IMR-90 (cell line): Measurements from ENCODE around the gene CASZ1. TPM values are rescaled to one million over a fixed set of nuclear protein-coding genes. Genes with fewer than 3 reads are reported as not detected.

Experiments
- ATAC-seq: fragments of 200-7000 bp; cut with Tn5 transposase; 2 replicates; pipeline ENCODE4 v1.9.1; 2020; ENCODE audit warnings: low read depth, mild to moderate bottlenecking, moderate library complexity
- BruUV-seq: library from RNA; stranded (reverse); fragments of 400-500 nt; replicated peaks from 2 replicates; lab custom pipeline; 2021; lab: Mats Ljungman, UMichigan
- CTCF ChIA-PET: fragments of 300-600 bp; formaldehyde crosslinking; extraction: SDS; loops from one replicate; lab custom pipeline; 2021; ENCODE audit warnings: antibody characterized with exemption; lab: Yijun Ruan, JAX
- POLR2A ChIA-PET: fragments of 300-600 bp; sonication (Branson Sonifier 250); formaldehyde crosslinking; loops from one replicate; lab custom pipeline; 2022; ENCODE audit warnings: antibody characterized with exemption; ENCODE audit not compliant: unreplicated experiment; lab: Charles Lee
- DNase-seq: peaks from one replicate; pipeline ENCODE4 v3.0.0; 2013
- H2AFZ ChIP-seq: replicated peaks from 2 replicates; pipeline ENCODE3; 2013; ENCODE audit warnings: low read length, mild to moderate bottlenecking; ENCODE audit not compliant: poor library complexity
- H2AK5ac ChIP-seq: 2 replicates; pipeline ENCODE4 v1.6.1; 2013; ENCODE audit warnings: low read depth, low read length, inconsistent platforms
- H2AK9ac ChIP-seq: replicated peaks from 2 replicates; pipeline ENCODE3; 2013; ENCODE audit warnings: mild to moderate bottlenecking, low read depth, low read length, moderate library complexity; ENCODE audit not compliant: poor library complexity
- H2BK120ac ChIP-seq: 2 replicates; pipeline ENCODE4 v1.6.1; 2013; ENCODE audit warnings: low read depth, low read length, inconsistent platforms
- H2BK15ac ChIP-seq: 3 replicates; pipeline ENCODE4 v1.6.1; 2013; ENCODE audit warnings: low read depth, low read length, inconsistent platforms
- H2BK20ac ChIP-seq: 2 replicates; pipeline ENCODE4 v1.6.1; 2013; ENCODE audit warnings: low read depth, mild to moderate bottlenecking, inconsistent platforms, low read length, moderate library complexity
- H2BK5ac ChIP-seq: 2 replicates; pipeline ENCODE4 v1.6.1; 2013; ENCODE audit warnings: mild to moderate bottlenecking, low read depth, low read length, inconsistent platforms; ENCODE audit not compliant: poor library complexity, severe bottlenecking
- H3K14ac ChIP-seq: replicated peaks from 2 replicates; pipeline ENCODE4 v1.6.1; 2013; ENCODE audit warnings: low read depth, low read length, inconsistent platforms
- H3K18ac ChIP-seq: 2 replicates; pipeline ENCODE4 v1.6.1; 2013; ENCODE audit warnings: low read depth, low read length, control low read depth
- H3K23ac ChIP-seq: 2 replicates; pipeline ENCODE4 v1.6.1; 2013; ENCODE audit warnings: low read depth, low read length, inconsistent platforms
- H3K27ac ChIP-seq: 2 replicates; pipeline ENCODE4 v1.5.1; 2013; ENCODE audit warnings: mild to moderate bottlenecking, control low read depth, low read length; ENCODE audit not compliant: insufficient read depth
- H3K27me3 ChIP-seq: 2 replicates; pipeline ENCODE4 v1.6.1; 2013; ENCODE audit warnings: low read length; ENCODE audit not compliant: control insufficient read depth, insufficient read depth
- H3K36me3 ChIP-seq: 2 replicates; pipeline ENCODE4 v1.6.1; 2013; ENCODE audit warnings: low read length, mixed read lengths; ENCODE audit not compliant: control insufficient read depth, insufficient read depth
- H3K4ac ChIP-seq: 2 replicates; pipeline ENCODE4 v1.6.1; 2013; ENCODE audit warnings: low read depth, low read length, inconsistent platforms
- H3K4me1 ChIP-seq: 2 replicates; pipeline ENCODE4 v1.6.1; 2013; ENCODE audit warnings: low read length, mixed read lengths; ENCODE audit not compliant: control insufficient read depth, insufficient read depth
- H3K4me2 ChIP-seq: 2 replicates; pipeline ENCODE4 v1.6.1; 2013; ENCODE audit warnings: low read depth, mild to moderate bottlenecking, control low read depth, low read length, moderate library complexity
- H3K4me3 ChIP-seq: 2 replicates; pipeline ENCODE4 v1.5.1; 2013; ENCODE audit warnings: low read depth, mild to moderate bottlenecking, control low read depth, low read length, moderate library complexity; ENCODE audit not compliant: insufficient read depth
- H3K56ac ChIP-seq: 2 replicates; pipeline ENCODE4 v1.6.1; 2013; ENCODE audit warnings: low read length, inconsistent platforms; ENCODE audit not compliant: insufficient read depth; ENCODE audit errors: extremely low read depth
- H3K79me1 ChIP-seq, 2 experiments: 2 replicates each; pipeline ENCODE4 v1.6.1; 2013; ENCODE audit warnings: low read length in 2 of 2, inconsistent platforms in 1 of 2, low read depth in 1 of 2
- H3K9ac ChIP-seq: 2 replicates; pipeline ENCODE4 v1.6.1; 2013; ENCODE audit warnings: low read depth, low read length, control low read depth
- H3K9me1 ChIP-seq: 2 replicates; pipeline ENCODE4 v1.6.1; 2013; ENCODE audit warnings: low read length, inconsistent platforms; ENCODE audit not compliant: insufficient read depth
- H3K9me3 ChIP-seq: 2 replicates; pipeline ENCODE4 v1.6.1; 2013; ENCODE audit warnings: low read length; ENCODE audit not compliant: control insufficient read depth, insufficient read depth
- H4K20me1 ChIP-seq: 2 replicates; pipeline ENCODE4 v1.6.1; 2013; ENCODE audit warnings: low read length, inconsistent platforms; ENCODE audit not compliant: insufficient read depth
- H4K5ac ChIP-seq: 2 replicates; pipeline ENCODE4 v1.6.1; 2013; ENCODE audit warnings: mild to moderate bottlenecking, low read depth, low read length, control low read depth
- H4K8ac ChIP-seq, 2 experiments: 2 replicates each; pipeline ENCODE4 v1.6.1; 2013; ENCODE audit warnings: low read depth in 2 of 2, low read length in 2 of 2, control low read depth in 1 of 2, inconsistent platforms in 1 of 2
- H4K91ac ChIP-seq: 2 replicates; pipeline ENCODE4 v1.6.1; 2013; ENCODE audit warnings: low read depth, low read length, inconsistent platforms; ENCODE audit not compliant: insufficient read depth
- BHLHE40 ChIP-seq: fragments of 150-350 bp; IDR thresholded peaks from 2 replicates; pipeline ENCODE4 v1.6.1; 2016; ENCODE audit warnings: mild to moderate bottlenecking, low read depth, low read length
- CEBPB ChIP-seq: IDR thresholded peaks from 2 replicates; pipeline ENCODE4 v1.6.1; 2012; ENCODE audit warnings: low read depth, low read length, improper control_type of control experiment
- CHD1 ChIP-seq: IDR thresholded peaks from 2 replicates; pipeline ENCODE4 v1.6.1; 2012; ENCODE audit warnings: low read depth, low read length, improper control_type of control experiment
- FOS ChIP-seq: fragments of 150-350 bp; IDR thresholded peaks from 2 replicates; pipeline ENCODE4 v1.6.1; 2016; ENCODE audit warnings: low read depth, low read length
- MAFK ChIP-seq: IDR thresholded peaks from 2 replicates; pipeline ENCODE4 v1.6.1; 2012; ENCODE audit warnings: low read depth, low read length, improper control_type of control experiment
- MAZ ChIP-seq: IDR thresholded peaks from 2 replicates; pipeline ENCODE4 v1.6.1; 2012; ENCODE audit warnings: low read depth, mild to moderate bottlenecking, low read length, improper control_type of control experiment, moderate library complexity, borderline replicate concordance
- MXI1 ChIP-seq: IDR thresholded peaks from 2 replicates; pipeline ENCODE4 v1.6.1; 2012; ENCODE audit warnings: low read depth, mild to moderate bottlenecking, low read length, moderate library complexity, borderline replicate concordance
- NFE2L2 ChIP-seq: fragments of 150-350 bp; IDR thresholded peaks from 2 replicates; pipeline ENCODE4 v1.6.1; 2016; ENCODE audit warnings: low read depth, mild to moderate bottlenecking, low read length
- POLR2A ChIP-seq: IDR thresholded peaks from 2 replicates; pipeline ENCODE4 v1.6.1; 2012; ENCODE audit warnings: mild to moderate bottlenecking, low read depth, low read length
- RAD21 ChIP-seq: IDR thresholded peaks from 2 replicates; pipeline ENCODE4 v1.6.1; 2012; ENCODE audit warnings: low read length, improper control_type of control experiment
- RCOR1 ChIP-seq: IDR thresholded peaks from 2 replicates; pipeline ENCODE4 v1.6.1; 2012; ENCODE audit warnings: mild to moderate bottlenecking, low read length, improper control_type of control experiment; ENCODE audit not compliant: insufficient replicate concordance
- RFX5 ChIP-seq: IDR thresholded peaks from 2 replicates; pipeline ENCODE4 v1.8.0; 2012; ENCODE audit warnings: low read depth, mild to moderate bottlenecking, low read length, moderate library complexity
- SMC3 ChIP-seq: fragments of 150-350 bp; IDR thresholded peaks from 2 replicates; pipeline ENCODE4 v1.6.1; 2016; ENCODE audit warnings: low read depth, mild to moderate bottlenecking, antibody characterized with exemption, low read length, moderate library complexity
- WGBS, 2 experiments: methylation state at CpG; one replicate each; pipeline versions ENCODE4 v1.1.5 to v1.1.7; 2013; ENCODE audit warnings: missing lambda C conversion rate in 2 of 2; ENCODE audit not compliant: insufficient read length in 1 of 2; ENCODE audit errors: extremely low coverage in 2 of 2; 5-methylcytosine and 5-hydroxymethylcytosine counted together
- dilution Hi-C: fragments of 300-500 bp; cut with HindIII; formaldehyde crosslinking; loops from one replicate; pipeline ENCODE4 v1.14.3; 2018; ENCODE audit warnings: low sequenced_read_pairs; ENCODE audit not compliant: unreplicated experiment
- in situ Hi-C: fragments of 300-500 bp; cut with MboI; formaldehyde crosslinking; loops from 3 replicates; pipeline ENCODE4 v1.14.3; 2019; ENCODE audit warnings: low sequenced_read_pairs, inconsistent platforms, mixed read lengths
- intact Hi-C: fragments of 100-400 bp; cut with micrococcal nuclease; formaldehyde crosslinking; loops from 2 replicates; pipeline ENCODE4 v1.10.0; 2022
- polyA plus RNA-seq, 3 experiments: library from polyadenylated mRNA; depleted of rRNA; stranded (reverse); fragments of >200 nt; gene quantifications; 2 replicates each; pipeline ENCODE4 v1.2.3, GENCODE V29; 2012; ENCODE audit warnings: low replicate concordance in 1 of 3
- total RNA-seq: library from RNA; depleted of rRNA; stranded (reverse); fragments of >200 nt; gene quantifications from 2 replicates; pipeline ENCODE4 v1.2.3, GENCODE V29; 2012
- TF ChIP-seq, protein P1 (sequence below): fragments of 150-350 bp; IDR thresholded peaks from 2 replicates; pipeline ENCODE4 v1.6.1; 2016; ENCODE audit warnings: low read depth, mild to moderate bottlenecking, low read length, moderate library complexity, borderline replicate concordance
- TF ChIP-seq, protein P2 (sequence below): conservative IDR thresholded peaks from 2 replicates; pipeline ENCODE4 v1.5.1; 2012; ENCODE audit warnings: mild to moderate bottlenecking, low read depth, low read length, improper control_type of control experiment
- TF ChIP-seq, protein P3 (sequence below): fragments of 150-350 bp; IDR thresholded peaks from 2 replicates; pipeline ENCODE4 v1.6.1; 2017; ENCODE audit warnings: mild to moderate bottlenecking, antibody characterized with exemption, low read length, low read depth

CASZ1 gene
- total and polyA plus RNA-seq, 2 of the 4 experiments (the other 2 are of a cell fraction) = 0.18 to 0.24 TPM

DNA sequence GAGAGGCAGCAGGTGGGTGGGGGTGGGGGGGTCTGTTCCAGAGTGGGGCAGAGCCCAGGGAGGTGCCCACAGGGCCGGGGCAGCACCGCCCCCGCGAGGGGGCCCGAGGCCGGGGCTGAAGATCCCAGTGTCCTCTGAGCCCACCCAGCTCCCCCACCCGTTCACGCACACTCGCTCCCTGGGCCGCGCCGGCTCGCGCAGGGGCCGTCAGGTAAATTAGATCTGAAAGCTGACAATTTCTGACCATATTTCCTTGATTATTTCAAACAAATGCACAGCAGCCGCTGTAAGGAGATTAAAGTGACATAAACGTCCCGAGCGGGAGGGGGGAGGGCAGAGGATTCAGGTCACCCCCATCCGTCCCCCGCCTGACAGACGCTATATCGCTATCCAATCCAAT lies 118.0 kb downstream of the CASZ1 start:
- H3K18ac ChIP-seq = no peak overlapping the region
- H3K4ac ChIP-seq = no peak overlapping the region
- WGBS, 2 experiments = no CpG with 5 or more reads among the region's 23 CpGs
- H3K27me3 ChIP-seq = peaks cover 8% of the 10 kb centered on the region; the same call in 1 of the 2 replicates
- ChIA-PET CTCF (no interaction called here), POLR2A (no interaction called here)
- in situ Hi-C loops (no loop called here), dilution Hi-C loops (no loop called here), intact Hi-C loops (no loop called here)
- H3K9me1 ChIP-seq = no peaks in the 10 kb centered on the region
- no peak overlapping the region for H3K27ac ChIP-seq
- no peak overlapping the region for H2BK15ac ChIP-seq
- no peak overlapping the region for H3K56ac ChIP-seq
- no peak overlapping the region for H3K9ac ChIP-seq
- no peak for ATAC-seq
- H3K9me3 ChIP-seq = no peaks in the 10 kb centered on the region
- no peak overlapping the region for H3K4me2 ChIP-seq
- no peak overlapping the region for H4K5ac ChIP-seq
- no peak overlapping the region for H2AK5ac ChIP-seq
- H2AK9ac ChIP-seq = no peak overlapping the region
- no peak overlapping the region for H2BK5ac ChIP-seq
- no TSS peak for BruUV-seq
- no peak for DNase-seq
- no peak overlapping the region for H3K14ac ChIP-seq
- no peak overlapping the region for H3K4me3 ChIP-seq
- TF ChIP-seq, protein P1, sequence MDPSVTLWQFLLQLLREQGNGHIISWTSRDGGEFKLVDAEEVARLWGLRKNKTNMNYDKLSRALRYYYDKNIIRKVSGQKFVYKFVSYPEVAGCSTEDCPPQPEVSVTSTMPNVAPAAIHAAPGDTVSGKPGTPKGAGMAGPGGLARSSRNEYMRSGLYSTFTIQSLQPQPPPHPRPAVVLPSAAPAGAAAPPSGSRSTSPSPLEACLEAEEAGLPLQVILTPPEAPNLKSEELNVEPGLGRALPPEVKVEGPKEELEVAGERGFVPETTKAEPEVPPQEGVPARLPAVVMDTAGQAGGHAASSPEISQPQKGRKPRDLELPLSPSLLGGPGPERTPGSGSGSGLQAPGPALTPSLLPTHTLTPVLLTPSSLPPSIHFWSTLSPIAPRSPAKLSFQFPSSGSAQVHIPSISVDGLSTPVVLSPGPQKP = no peak
- TF ChIP-seq BHLHE40 (no peak), MAZ (no peak), FOS (no peak), RAD21 (no peak), POLR2A (no peak), RFX5 (no peak), NFE2L2 (no peak), CHD1 (no peak), CEBPB (no peak), MXI1 (no peak), SMC3 (no peak), RCOR1 (no peak), MAFK (no peak)
- TF ChIP-seq, protein P2, sequence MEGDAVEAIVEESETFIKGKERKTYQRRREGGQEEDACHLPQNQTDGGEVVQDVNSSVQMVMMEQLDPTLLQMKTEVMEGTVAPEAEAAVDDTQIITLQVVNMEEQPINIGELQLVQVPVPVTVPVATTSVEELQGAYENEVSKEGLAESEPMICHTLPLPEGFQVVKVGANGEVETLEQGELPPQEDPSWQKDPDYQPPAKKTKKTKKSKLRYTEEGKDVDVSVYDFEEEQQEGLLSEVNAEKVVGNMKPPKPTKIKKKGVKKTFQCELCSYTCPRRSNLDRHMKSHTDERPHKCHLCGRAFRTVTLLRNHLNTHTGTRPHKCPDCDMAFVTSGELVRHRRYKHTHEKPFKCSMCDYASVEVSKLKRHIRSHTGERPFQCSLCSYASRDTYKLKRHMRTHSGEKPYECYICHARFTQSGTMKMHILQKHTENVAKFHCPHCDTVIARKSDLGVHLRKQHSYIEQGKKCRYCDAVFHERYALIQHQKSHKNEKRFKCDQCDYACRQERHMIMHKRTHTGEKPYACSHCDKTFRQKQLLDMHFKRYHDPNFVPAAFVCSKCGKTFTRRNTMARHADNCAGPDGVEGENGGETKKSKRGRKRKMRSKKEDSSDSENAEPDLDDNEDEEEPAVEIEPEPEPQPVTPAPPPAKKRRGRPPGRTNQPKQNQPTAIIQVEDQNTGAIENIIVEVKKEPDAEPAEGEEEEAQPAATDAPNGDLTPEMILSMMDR = no peak
- TF ChIP-seq, protein P3, sequence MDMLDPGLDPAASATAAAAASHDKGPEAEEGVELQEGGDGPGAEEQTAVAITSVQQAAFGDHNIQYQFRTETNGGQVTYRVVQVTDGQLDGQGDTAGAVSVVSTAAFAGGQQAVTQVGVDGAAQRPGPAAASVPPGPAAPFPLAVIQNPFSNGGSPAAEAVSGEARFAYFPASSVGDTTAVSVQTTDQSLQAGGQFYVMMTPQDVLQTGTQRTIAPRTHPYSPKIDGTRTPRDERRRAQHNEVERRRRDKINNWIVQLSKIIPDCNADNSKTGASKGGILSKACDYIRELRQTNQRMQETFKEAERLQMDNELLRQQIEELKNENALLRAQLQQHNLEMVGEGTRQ = no peak
- H4K8ac ChIP-seq = no peak overlapping the region
- H3K79me1 ChIP-seq = no peaks in the 10 kb centered on the region
- no peaks in the 10 kb centered on the region for H4K20me1 ChIP-seq
- H3K36me3 ChIP-seq = no peaks in the 10 kb centered on the region
- H3K23ac ChIP-seq = no peak overlapping the region
- H2BK120ac ChIP-seq = no peak overlapping the region
- no peak overlapping the region for H2BK20ac ChIP-seq
- no peak overlapping the region for H2AFZ ChIP-seq
- peaks cover 3% of the 10 kb centered on the region; the same call in 1 of the 2 replicates for H3K4me1 ChIP-seq
- no peak overlapping the region for H4K91ac ChIP-seq
